IMR-90 (cell line): ENCODE measurements around the gene KLHL13. TPM values are rescaled to one million over a fixed set of nuclear protein-coding genes. Genes with fewer than 3 reads are reported as not detected.

ENCODE experiments used
- ATAC-seq: fragments of 200-7000 bp; cut with Tn5 transposase; 2 replicates; pipeline ENCODE4 v1.9.1; 2020; ENCODE audit warnings: low read depth, mild to moderate bottlenecking, moderate library complexity
- BruUV-seq: library from RNA; stranded (reverse); fragments of 400-500 nt; replicated peaks from 2 replicates; lab custom pipeline; 2021; lab: Mats Ljungman, UMichigan
- CTCF ChIA-PET: fragments of 300-600 bp; formaldehyde crosslinking; extraction: SDS; loops from one replicate; lab custom pipeline; 2021; ENCODE audit warnings: antibody characterized with exemption; lab: Yijun Ruan, JAX
- POLR2A ChIA-PET: fragments of 300-600 bp; sonication (Branson Sonifier 250); formaldehyde crosslinking; loops from one replicate; lab custom pipeline; 2022; ENCODE audit warnings: antibody characterized with exemption; ENCODE audit not compliant: unreplicated experiment; lab: Charles Lee
- DNase-seq: peaks from one replicate; pipeline ENCODE4 v3.0.0; 2013
- H2AFZ ChIP-seq: replicated peaks from 2 replicates; pipeline ENCODE3; 2013; ENCODE audit warnings: low read length, mild to moderate bottlenecking; ENCODE audit not compliant: poor library complexity
- H2AK5ac ChIP-seq: 2 replicates; pipeline ENCODE4 v1.6.1; 2013; ENCODE audit warnings: low read depth, low read length, inconsistent platforms
- H2AK9ac ChIP-seq: replicated peaks from 2 replicates; pipeline ENCODE3; 2013; ENCODE audit warnings: mild to moderate bottlenecking, low read depth, low read length, moderate library complexity; ENCODE audit not compliant: poor library complexity
- H2BK120ac ChIP-seq: 2 replicates; pipeline ENCODE4 v1.6.1; 2013; ENCODE audit warnings: low read depth, low read length, inconsistent platforms
- H2BK15ac ChIP-seq: 3 replicates; pipeline ENCODE4 v1.6.1; 2013; ENCODE audit warnings: low read depth, low read length, inconsistent platforms
- H2BK20ac ChIP-seq: 2 replicates; pipeline ENCODE4 v1.6.1; 2013; ENCODE audit warnings: low read depth, mild to moderate bottlenecking, inconsistent platforms, low read length, moderate library complexity
- H2BK5ac ChIP-seq: 2 replicates; pipeline ENCODE4 v1.6.1; 2013; ENCODE audit warnings: mild to moderate bottlenecking, low read depth, low read length, inconsistent platforms; ENCODE audit not compliant: poor library complexity, severe bottlenecking
- H3K14ac ChIP-seq: replicated peaks from 2 replicates; pipeline ENCODE4 v1.6.1; 2013; ENCODE audit warnings: low read depth, low read length, inconsistent platforms
- H3K18ac ChIP-seq: 2 replicates; pipeline ENCODE4 v1.6.1; 2013; ENCODE audit warnings: low read depth, low read length, control low read depth
- H3K23ac ChIP-seq: 2 replicates; pipeline ENCODE4 v1.6.1; 2013; ENCODE audit warnings: low read depth, low read length, inconsistent platforms
- H3K27ac ChIP-seq: 2 replicates; pipeline ENCODE4 v1.5.1; 2013; ENCODE audit warnings: mild to moderate bottlenecking, control low read depth, low read length; ENCODE audit not compliant: insufficient read depth
- H3K27me3 ChIP-seq: 2 replicates; pipeline ENCODE4 v1.6.1; 2013; ENCODE audit warnings: low read length; ENCODE audit not compliant: control insufficient read depth, insufficient read depth
- H3K36me3 ChIP-seq: 2 replicates; pipeline ENCODE4 v1.6.1; 2013; ENCODE audit warnings: low read length, mixed read lengths; ENCODE audit not compliant: control insufficient read depth, insufficient read depth
- H3K4ac ChIP-seq: 2 replicates; pipeline ENCODE4 v1.6.1; 2013; ENCODE audit warnings: low read depth, low read length, inconsistent platforms
- H3K4me1 ChIP-seq: 2 replicates; pipeline ENCODE4 v1.6.1; 2013; ENCODE audit warnings: low read length, mixed read lengths; ENCODE audit not compliant: control insufficient read depth, insufficient read depth
- H3K4me2 ChIP-seq: 2 replicates; pipeline ENCODE4 v1.6.1; 2013; ENCODE audit warnings: low read depth, mild to moderate bottlenecking, control low read depth, low read length, moderate library complexity
- H3K4me3 ChIP-seq: 2 replicates; pipeline ENCODE4 v1.5.1; 2013; ENCODE audit warnings: low read depth, mild to moderate bottlenecking, control low read depth, low read length, moderate library complexity; ENCODE audit not compliant: insufficient read depth
- H3K56ac ChIP-seq: 2 replicates; pipeline ENCODE4 v1.6.1; 2013; ENCODE audit warnings: low read length, inconsistent platforms; ENCODE audit not compliant: insufficient read depth; ENCODE audit errors: extremely low read depth
- H3K79me1 ChIP-seq, 2 experiments: 2 replicates each; pipeline ENCODE4 v1.6.1; 2013; ENCODE audit warnings: low read length in 2 of 2, inconsistent platforms in 1 of 2, low read depth in 1 of 2
- H3K9ac ChIP-seq: 2 replicates; pipeline ENCODE4 v1.6.1; 2013; ENCODE audit warnings: low read depth, low read length, control low read depth
- H3K9me1 ChIP-seq: 2 replicates; pipeline ENCODE4 v1.6.1; 2013; ENCODE audit warnings: low read length, inconsistent platforms; ENCODE audit not compliant: insufficient read depth
- H3K9me3 ChIP-seq: 2 replicates; pipeline ENCODE4 v1.6.1; 2013; ENCODE audit warnings: low read length; ENCODE audit not compliant: control insufficient read depth, insufficient read depth
- H4K20me1 ChIP-seq: 2 replicates; pipeline ENCODE4 v1.6.1; 2013; ENCODE audit warnings: low read length, inconsistent platforms; ENCODE audit not compliant: insufficient read depth
- H4K5ac ChIP-seq: 2 replicates; pipeline ENCODE4 v1.6.1; 2013; ENCODE audit warnings: mild to moderate bottlenecking, low read depth, low read length, control low read depth
- H4K8ac ChIP-seq, 2 experiments: 2 replicates each; pipeline ENCODE4 v1.6.1; 2013; ENCODE audit warnings: low read depth in 2 of 2, low read length in 2 of 2, control low read depth in 1 of 2, inconsistent platforms in 1 of 2
- H4K91ac ChIP-seq: 2 replicates; pipeline ENCODE4 v1.6.1; 2013; ENCODE audit warnings: low read depth, low read length, inconsistent platforms; ENCODE audit not compliant: insufficient read depth
- BHLHE40 ChIP-seq: fragments of 150-350 bp; IDR thresholded peaks from 2 replicates; pipeline ENCODE4 v1.6.1; 2016; ENCODE audit warnings: mild to moderate bottlenecking, low read depth, low read length
- CEBPB ChIP-seq: IDR thresholded peaks from 2 replicates; pipeline ENCODE4 v1.6.1; 2012; ENCODE audit warnings: low read depth, low read length, improper control_type of control experiment
- CHD1 ChIP-seq: IDR thresholded peaks from 2 replicates; pipeline ENCODE4 v1.6.1; 2012; ENCODE audit warnings: low read depth, low read length, improper control_type of control experiment
- FOS ChIP-seq: fragments of 150-350 bp; IDR thresholded peaks from 2 replicates; pipeline ENCODE4 v1.6.1; 2016; ENCODE audit warnings: low read depth, low read length
- MAFK ChIP-seq: IDR thresholded peaks from 2 replicates; pipeline ENCODE4 v1.6.1; 2012; ENCODE audit warnings: low read depth, low read length, improper control_type of control experiment
- MAZ ChIP-seq: IDR thresholded peaks from 2 replicates; pipeline ENCODE4 v1.6.1; 2012; ENCODE audit warnings: low read depth, mild to moderate bottlenecking, low read length, improper control_type of control experiment, moderate library complexity, borderline replicate concordance
- MXI1 ChIP-seq: IDR thresholded peaks from 2 replicates; pipeline ENCODE4 v1.6.1; 2012; ENCODE audit warnings: low read depth, mild to moderate bottlenecking, low read length, moderate library complexity, borderline replicate concordance
- NFE2L2 ChIP-seq: fragments of 150-350 bp; IDR thresholded peaks from 2 replicates; pipeline ENCODE4 v1.6.1; 2016; ENCODE audit warnings: low read depth, mild to moderate bottlenecking, low read length
- POLR2A ChIP-seq: IDR thresholded peaks from 2 replicates; pipeline ENCODE4 v1.6.1; 2012; ENCODE audit warnings: mild to moderate bottlenecking, low read depth, low read length
- RAD21 ChIP-seq: IDR thresholded peaks from 2 replicates; pipeline ENCODE4 v1.6.1; 2012; ENCODE audit warnings: low read length, improper control_type of control experiment
- RCOR1 ChIP-seq: IDR thresholded peaks from 2 replicates; pipeline ENCODE4 v1.6.1; 2012; ENCODE audit warnings: mild to moderate bottlenecking, low read length, improper control_type of control experiment; ENCODE audit not compliant: insufficient replicate concordance
- RFX5 ChIP-seq: IDR thresholded peaks from 2 replicates; pipeline ENCODE4 v1.8.0; 2012; ENCODE audit warnings: low read depth, mild to moderate bottlenecking, low read length, moderate library complexity
- SMC3 ChIP-seq: fragments of 150-350 bp; IDR thresholded peaks from 2 replicates; pipeline ENCODE4 v1.6.1; 2016; ENCODE audit warnings: low read depth, mild to moderate bottlenecking, antibody characterized with exemption, low read length, moderate library complexity
- WGBS, 2 experiments: methylation state at CpG; one replicate each; pipeline versions ENCODE4 v1.1.5 to v1.1.7; 2013; ENCODE audit warnings: missing lambda C conversion rate in 2 of 2; ENCODE audit not compliant: insufficient read length in 1 of 2; ENCODE audit errors: extremely low coverage in 2 of 2; 5-methylcytosine and 5-hydroxymethylcytosine counted together
- dilution Hi-C: fragments of 300-500 bp; cut with HindIII; formaldehyde crosslinking; loops from one replicate; pipeline ENCODE4 v1.14.3; 2018; ENCODE audit warnings: low sequenced_read_pairs; ENCODE audit not compliant: unreplicated experiment
- in situ Hi-C: fragments of 300-500 bp; cut with MboI; formaldehyde crosslinking; loops from 3 replicates; pipeline ENCODE4 v1.14.3; 2019; ENCODE audit warnings: low sequenced_read_pairs, inconsistent platforms, mixed read lengths
- intact Hi-C: fragments of 100-400 bp; cut with micrococcal nuclease; formaldehyde crosslinking; loops from 2 replicates; pipeline ENCODE4 v1.10.0; 2022
- polyA plus RNA-seq, 3 experiments: library from polyadenylated mRNA; depleted of rRNA; stranded (reverse); fragments of >200 nt; gene quantifications; 2 replicates each; pipeline ENCODE4 v1.2.3, GENCODE V29; 2012; ENCODE audit warnings: low replicate concordance in 1 of 3
- total RNA-seq: library from RNA; depleted of rRNA; stranded (reverse); fragments of >200 nt; gene quantifications from 2 replicates; pipeline ENCODE4 v1.2.3, GENCODE V29; 2012
- TF ChIP-seq, protein P1 (sequence below): fragments of 150-350 bp; IDR thresholded peaks from 2 replicates; pipeline ENCODE4 v1.6.1; 2016; ENCODE audit warnings: low read depth, mild to moderate bottlenecking, low read length, moderate library complexity, borderline replicate concordance
- TF ChIP-seq, protein P2 (sequence below): conservative IDR thresholded peaks from 2 replicates; pipeline ENCODE4 v1.5.1; 2012; ENCODE audit warnings: mild to moderate bottlenecking, low read depth, low read length, improper control_type of control experiment
- TF ChIP-seq, protein P3 (sequence below): fragments of 150-350 bp; IDR thresholded peaks from 2 replicates; pipeline ENCODE4 v1.6.1; 2017; ENCODE audit warnings: mild to moderate bottlenecking, antibody characterized with exemption, low read length, low read depth

The KLHL13 gene
- total and polyA plus RNA-seq, 2 of the 4 experiments (the other 2 are of a cell fraction), result 4.0 to 12.5 TPM

DNA sequence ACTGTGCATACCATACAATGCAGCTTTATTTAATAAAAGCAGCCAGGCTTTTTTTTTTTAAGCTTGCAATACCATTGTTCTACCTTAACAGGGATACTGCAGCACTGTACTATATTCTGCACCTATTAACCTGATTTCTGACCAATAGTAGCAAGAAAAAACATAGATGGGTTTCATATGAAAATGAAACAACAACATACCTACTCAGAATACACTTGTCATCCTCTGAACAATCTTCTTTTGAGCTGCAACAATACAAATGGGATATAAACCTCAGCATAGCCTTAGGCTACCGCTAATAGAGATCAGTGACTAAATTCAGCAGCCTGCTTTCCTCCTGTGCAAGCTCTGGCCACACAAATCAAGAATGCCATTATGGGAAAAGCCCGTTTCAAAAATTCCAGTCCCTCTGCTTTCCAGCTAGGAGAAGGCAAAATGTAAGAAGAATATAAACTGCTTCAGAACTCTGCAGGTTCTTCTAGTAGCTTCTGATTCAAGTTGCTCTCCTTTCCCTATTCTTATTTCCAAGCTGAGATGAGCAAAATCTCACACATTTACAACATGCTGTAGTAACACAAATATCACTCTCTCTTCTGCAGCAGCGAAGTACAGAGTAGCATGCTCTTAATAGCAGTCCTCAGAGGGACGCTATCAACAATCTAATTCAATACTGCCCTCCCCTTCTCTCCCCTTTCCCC, 143.4 kb downstream of the KLHL13 start:
- H3K9me3 ChIP-seq, result no peaks in the 10 kb centered on the region
- no peaks in the 10 kb centered on the region for H3K27me3 ChIP-seq
- no peak for TF ChIP-seq MAZ
- TF ChIP-seq, protein P1, sequence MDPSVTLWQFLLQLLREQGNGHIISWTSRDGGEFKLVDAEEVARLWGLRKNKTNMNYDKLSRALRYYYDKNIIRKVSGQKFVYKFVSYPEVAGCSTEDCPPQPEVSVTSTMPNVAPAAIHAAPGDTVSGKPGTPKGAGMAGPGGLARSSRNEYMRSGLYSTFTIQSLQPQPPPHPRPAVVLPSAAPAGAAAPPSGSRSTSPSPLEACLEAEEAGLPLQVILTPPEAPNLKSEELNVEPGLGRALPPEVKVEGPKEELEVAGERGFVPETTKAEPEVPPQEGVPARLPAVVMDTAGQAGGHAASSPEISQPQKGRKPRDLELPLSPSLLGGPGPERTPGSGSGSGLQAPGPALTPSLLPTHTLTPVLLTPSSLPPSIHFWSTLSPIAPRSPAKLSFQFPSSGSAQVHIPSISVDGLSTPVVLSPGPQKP, result no peak
- TF ChIP-seq RAD21, result no peak
- no peak for TF ChIP-seq SMC3
- TF ChIP-seq, protein P2, sequence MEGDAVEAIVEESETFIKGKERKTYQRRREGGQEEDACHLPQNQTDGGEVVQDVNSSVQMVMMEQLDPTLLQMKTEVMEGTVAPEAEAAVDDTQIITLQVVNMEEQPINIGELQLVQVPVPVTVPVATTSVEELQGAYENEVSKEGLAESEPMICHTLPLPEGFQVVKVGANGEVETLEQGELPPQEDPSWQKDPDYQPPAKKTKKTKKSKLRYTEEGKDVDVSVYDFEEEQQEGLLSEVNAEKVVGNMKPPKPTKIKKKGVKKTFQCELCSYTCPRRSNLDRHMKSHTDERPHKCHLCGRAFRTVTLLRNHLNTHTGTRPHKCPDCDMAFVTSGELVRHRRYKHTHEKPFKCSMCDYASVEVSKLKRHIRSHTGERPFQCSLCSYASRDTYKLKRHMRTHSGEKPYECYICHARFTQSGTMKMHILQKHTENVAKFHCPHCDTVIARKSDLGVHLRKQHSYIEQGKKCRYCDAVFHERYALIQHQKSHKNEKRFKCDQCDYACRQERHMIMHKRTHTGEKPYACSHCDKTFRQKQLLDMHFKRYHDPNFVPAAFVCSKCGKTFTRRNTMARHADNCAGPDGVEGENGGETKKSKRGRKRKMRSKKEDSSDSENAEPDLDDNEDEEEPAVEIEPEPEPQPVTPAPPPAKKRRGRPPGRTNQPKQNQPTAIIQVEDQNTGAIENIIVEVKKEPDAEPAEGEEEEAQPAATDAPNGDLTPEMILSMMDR, result no peak
- no peak for TF ChIP-seq POLR2A
- no peak for TF ChIP-seq NFE2L2
- no peak for TF ChIP-seq RCOR1
- TF ChIP-seq CHD1, result no peak
- no peak for TF ChIP-seq FOS
- TF ChIP-seq BHLHE40, result no peak
- no peak for TF ChIP-seq MAFK
- no peak for TF ChIP-seq RFX5
- no peak for TF ChIP-seq MXI1
- TF ChIP-seq CEBPB, result no peak
- TF ChIP-seq, protein P3, sequence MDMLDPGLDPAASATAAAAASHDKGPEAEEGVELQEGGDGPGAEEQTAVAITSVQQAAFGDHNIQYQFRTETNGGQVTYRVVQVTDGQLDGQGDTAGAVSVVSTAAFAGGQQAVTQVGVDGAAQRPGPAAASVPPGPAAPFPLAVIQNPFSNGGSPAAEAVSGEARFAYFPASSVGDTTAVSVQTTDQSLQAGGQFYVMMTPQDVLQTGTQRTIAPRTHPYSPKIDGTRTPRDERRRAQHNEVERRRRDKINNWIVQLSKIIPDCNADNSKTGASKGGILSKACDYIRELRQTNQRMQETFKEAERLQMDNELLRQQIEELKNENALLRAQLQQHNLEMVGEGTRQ, result no peak
- no peaks in the 10 kb centered on the region for H4K20me1 ChIP-seq
- POLR2A ChIA-PET, result no interaction called here
- no CpG with 5 or more reads among the region's 4 CpGs for WGBS, 2 experiments
- DNase-seq (no peak), ATAC-seq (peak; percentile 29; the same call in 1 of the 2 replicates)
- dilution Hi-C loops, result no loop called here
- no peak overlapping the region for H2BK5ac ChIP-seq
- intact Hi-C loops, result no loop called here
- no peak overlapping the region for H4K5ac ChIP-seq
- no peaks in the 10 kb centered on the region for H3K4me1 ChIP-seq
- H2BK20ac ChIP-seq, result no peak overlapping the region
- no peaks in the 10 kb centered on the region for H3K9me1 ChIP-seq
- no peak overlapping the region for H2AK9ac ChIP-seq
- H3K9ac ChIP-seq, result no peak overlapping the region
- no peaks in the 10 kb centered on the region for H3K79me1 ChIP-seq
- H4K91ac ChIP-seq, result no peak overlapping the region
- H3K4me3 ChIP-seq, result peak overlapping the region; percentile 7; the same call in 1 of the 2 replicates
- H4K8ac ChIP-seq, result no peak overlapping the region
- H2AK5ac ChIP-seq, result no peak overlapping the region
- H3K4ac ChIP-seq, result no peak overlapping the region
- H3K27ac ChIP-seq, result no peak overlapping the region
- H3K18ac ChIP-seq, result no peak overlapping the region
- peak overlapping the region; percentile 56 for H3K4me2 ChIP-seq
- H2AFZ ChIP-seq, result no peak overlapping the region
- no peak overlapping the region for H3K56ac ChIP-seq
- H2BK120ac ChIP-seq, result no peak overlapping the region
- H3K23ac ChIP-seq, result no peak overlapping the region
- BruUV-seq, result no TSS peak
- in situ Hi-C loops, result no loop called here
- CTCF ChIA-PET, result interaction anchor here (0.5 to 1.1 kb wide), 2 partner anchors 12 to 295 kb away, joined by 3 to 4 read pairs; no protein-coding TSS in a partner anchor
- H2BK15ac ChIP-seq, result no peak overlapping the region
- no peaks in the 10 kb centered on the region for H3K36me3 ChIP-seq
- no peak overlapping the region for H3K14ac ChIP-seq
